T47D (cell line): ENCODE data around the gene LRRC71.

Experiments
- DNase-seq, 2 experiments: peaks; one replicate each; pipeline versions ENCODE4 v3.0.0 to v3.0.0-alpha.2; 2011 to 2012; ENCODE audit warnings: low read depth in 1 of 2, low spot score in 1 of 2
- JUND ChIP-seq: IDR thresholded peaks from 2 replicates; pipeline ENCODE4 v1.6.1; 2012; ENCODE audit warnings: low read depth
- in situ Hi-C: cut with HindIII; loops from 2 replicates; pipeline ENCODE4 v1.10.0; 2016; ENCODE audit warnings: low sequenced_read_pairs, low pct_unique_long_range_greater_than_20kb

Gene LRRC71

DNA sequence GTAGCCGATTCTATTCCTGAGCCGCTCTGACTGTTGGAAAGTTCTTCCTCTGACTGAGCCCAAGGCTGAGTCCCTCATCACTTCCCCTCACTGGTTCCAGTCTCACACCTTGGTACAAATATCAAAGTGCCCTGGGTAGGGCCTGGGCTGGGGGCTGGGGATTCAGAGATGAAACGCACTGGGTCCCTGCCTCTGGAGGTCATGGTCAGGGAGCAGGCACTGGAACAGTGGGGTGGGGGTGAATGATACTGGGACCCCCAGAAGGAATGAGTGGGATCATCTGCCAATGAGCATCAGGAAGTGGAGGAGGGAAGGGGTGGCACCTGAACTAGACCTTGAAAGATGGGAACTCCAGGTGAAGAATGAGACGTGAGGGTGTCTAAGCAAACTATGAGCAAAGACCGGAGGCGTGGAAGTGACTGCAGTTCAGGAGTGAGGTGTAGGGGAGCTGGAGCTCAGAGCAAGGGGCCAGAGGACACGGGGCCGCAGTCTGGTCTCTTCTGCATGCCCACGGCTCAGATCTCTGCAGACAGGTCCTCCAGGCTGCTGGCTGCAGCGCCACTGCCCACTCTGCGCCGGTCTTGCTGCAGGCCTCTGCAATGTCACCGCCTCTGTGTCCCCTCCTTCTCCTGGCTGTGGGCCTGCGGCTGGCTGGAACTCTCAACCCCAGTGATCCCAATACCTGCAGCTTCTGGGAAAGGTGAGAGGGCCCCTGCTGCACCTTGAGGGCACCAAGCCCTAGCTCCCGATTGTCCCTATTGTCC lies 16.9 kb upstream of the LRRC71 start:
- in situ Hi-C loops: no loop called here

GRCh38 chr1:156904187-156904959 lies 16.1 kb upstream of the LRRC71 start:
- no peak for DNase-seq
- in situ Hi-C loops: no loop called here
- no peak for TF ChIP-seq JUND

More for the DNA sequence above, 16.9 kb upstream of the LRRC71 start:
- no peak for DNase-seq
- TF ChIP-seq JUND: no peak

DNA sequence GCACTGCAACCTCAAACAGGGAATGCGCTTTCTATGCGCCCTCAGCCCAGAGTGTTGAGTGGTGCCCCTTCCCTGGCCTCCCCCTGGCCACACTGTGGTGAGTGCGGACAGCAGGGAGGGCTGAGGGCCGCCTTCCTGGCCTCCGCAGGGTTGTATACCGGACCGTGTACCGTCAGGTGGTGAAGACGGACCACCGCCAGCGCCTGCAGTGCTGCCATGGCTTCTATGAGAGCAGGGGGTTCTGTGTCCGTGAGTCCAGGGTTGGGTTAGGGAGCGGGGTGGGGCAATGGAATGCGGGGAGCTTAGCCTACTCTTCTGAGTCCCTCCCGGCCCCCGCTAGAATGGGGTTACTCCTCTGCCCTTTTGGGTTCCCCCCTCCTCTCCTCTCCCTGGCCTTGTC lies 15.3 kb upstream of the LRRC71 start:
- in situ Hi-C loops: no loop called here

GRCh38 chr1:156905651-156906050 lies 14.8 kb upstream of the LRRC71 start:
- TF ChIP-seq JUND: no peak
- in situ Hi-C loops: no loop called here
- DNase-seq: no peak

More for the DNA sequence above, 15.3 kb upstream of the LRRC71 start:
- DNase-seq: no peak
- TF ChIP-seq JUND: no peak

GRCh38 chr1:156906206-156906906 lies 14.1 kb upstream of the LRRC71 start:
- in situ Hi-C loops: no loop called here
- no peak for TF ChIP-seq JUND
- no peak for DNase-seq

GRCh38 chr1:156908541-156908940 lies 11.9 kb upstream of the LRRC71 start:
- in situ Hi-C loops: no loop called here
- TF ChIP-seq JUND: no peak
- DNase-seq: no peak

DNA sequence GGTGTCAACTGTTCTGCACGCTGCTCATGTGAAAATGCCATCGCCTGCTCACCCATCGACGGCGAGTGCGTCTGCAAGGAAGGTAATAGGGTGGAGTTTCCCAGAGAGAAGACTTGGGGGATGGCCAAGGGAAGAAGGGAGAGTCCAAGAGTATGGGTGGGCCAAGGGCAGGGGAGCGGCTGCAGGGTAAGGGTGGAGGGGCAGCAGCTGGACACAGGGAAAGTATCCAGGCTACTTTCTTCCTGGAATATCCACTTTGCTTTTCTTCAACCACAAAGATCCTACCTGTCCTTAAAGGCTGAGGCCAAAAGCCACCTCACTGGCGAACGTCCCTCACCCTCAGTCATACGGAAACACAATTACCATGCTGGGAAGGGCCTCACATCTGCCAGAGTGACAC lies 11.5 kb upstream of the LRRC71 start:
- no peak for TF ChIP-seq JUND
- in situ Hi-C loops: no loop called here
- DNase-seq: no peak

- in situ Hi-C loops: no loop called here
- DNase-seq: no peak
- TF ChIP-seq JUND: no peak
These were observed 10.8 kb upstream of the LRRC71 start for GRCh38 chr1:156909671-156910070.

DNA sequence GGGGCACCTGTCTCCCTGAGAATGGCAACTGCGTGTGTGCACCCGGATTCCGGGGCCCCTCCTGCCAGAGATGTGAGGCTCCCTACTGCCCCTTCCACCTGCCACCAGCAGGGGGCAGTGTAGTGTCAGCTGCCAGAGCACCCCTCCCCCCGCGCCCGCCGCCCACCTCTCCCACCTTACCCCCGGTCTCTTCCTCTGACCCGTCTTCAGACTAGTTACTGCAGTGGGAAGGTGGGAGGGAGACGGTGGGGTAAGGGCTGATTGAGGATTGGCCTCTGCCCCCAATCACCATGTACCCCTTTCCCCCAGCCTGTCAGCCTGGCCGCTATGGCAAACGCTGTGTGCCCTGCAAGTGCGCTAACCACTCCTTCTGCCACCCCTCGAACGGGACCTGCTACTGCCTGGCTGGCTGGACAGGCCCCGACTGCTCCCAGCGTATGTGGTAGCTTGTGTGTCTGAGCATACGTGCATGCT lies 10.1 kb upstream of the LRRC71 start:
- TF ChIP-seq JUND: no peak
- in situ Hi-C loops: no loop called here
- DNase-seq: no peak

- DNase-seq: no peak
- in situ Hi-C loops: no loop called here
- no peak for TF ChIP-seq JUND
These were observed 8.7 kb upstream of the LRRC71 start for GRCh38 chr1:156911577-156912298.

DNA sequence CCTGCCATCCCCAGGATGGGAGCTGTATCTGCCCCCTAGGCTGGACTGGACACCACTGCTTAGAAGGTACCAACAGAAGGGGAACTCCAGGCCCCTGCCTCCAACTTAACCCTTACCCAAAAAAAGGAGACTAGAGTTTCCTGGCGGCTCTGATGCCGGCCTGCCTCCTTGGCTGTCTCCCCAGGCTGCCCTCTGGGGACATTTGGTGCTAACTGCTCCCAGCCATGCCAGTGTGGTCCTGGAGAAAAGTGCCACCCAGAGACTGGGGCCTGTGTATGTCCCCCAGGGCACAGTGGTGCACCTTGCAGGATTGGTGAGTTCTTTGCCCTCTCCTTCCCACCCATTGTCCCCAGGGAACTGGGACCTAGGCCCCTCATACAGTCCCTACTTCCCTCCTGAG lies 8.1 kb upstream of the LRRC71 start:
- TF ChIP-seq JUND: no peak
- in situ Hi-C loops: no loop called here
- no peak for DNase-seq
